PC-3 (cell line): Measurements from ENCODE around the gene DDX24. TPM values are rescaled to one million over a fixed set of nuclear protein-coding genes. Genes with fewer than 3 reads are reported as not detected.

Source experiments
- ATAC-seq: fragments of 200-7000 bp; cut with Tn5 transposase; 2 replicates; pipeline ENCODE4 v1.9.1; 2020; ENCODE audit warnings: mild to moderate bottlenecking, moderate library complexity
- BruUV-seq: library from RNA; stranded (reverse); fragments of 400-500 nt; replicated peaks from 2 replicates; lab custom pipeline; 2021; lab: Mats Ljungman, UMichigan
- CTCF ChIA-PET: fragments of 300-600 bp; sonication (Branson Sonifier 250); formaldehyde crosslinking; loops from one replicate; lab custom pipeline; 2022; ENCODE audit warnings: antibody characterized with exemption; lab: Charles Lee
- POLR2A ChIA-PET: fragments of 300-600 bp; sonication (Branson Sonifier 250); formaldehyde crosslinking; loops from one replicate; lab custom pipeline; 2022; ENCODE audit warnings: antibody characterized with exemption; ENCODE audit not compliant: unreplicated experiment; lab: Charles Lee
- DNase-seq: peaks from one replicate; pipeline ENCODE4 v3.0.0-alpha.2; 2015
- H2AFZ ChIP-seq: fragments of 300-600 bp; sonication (generic); 2 replicates; pipeline ENCODE4 v1.6.0; 2016; ENCODE audit warnings: antibody characterized with exemption, low read length
- H3F3A ChIP-seq: fragments of 300-600 bp; sonication (generic); one replicate; pipeline ENCODE4 v1.6.0; 2017; ENCODE audit warnings: antibody characterized with exemption, low read length, control low read depth, mild to moderate bottlenecking; ENCODE audit not compliant: unreplicated experiment
- H3K27ac ChIP-seq: fragments of 300-600 bp; sonication (generic); 2 replicates; pipeline ENCODE4 v1.5.1; 2016; ENCODE audit warnings: mild to moderate bottlenecking, low read length
- H3K27me3 ChIP-seq: fragments of 300-600 bp; sonication (generic); 2 replicates; pipeline ENCODE4 v1.6.1; 2016; ENCODE audit warnings: low read length, mixed read lengths
- H3K36me3 ChIP-seq: fragments of 300-600 bp; sonication (generic); 2 replicates; pipeline ENCODE4 v1.6.1; 2016; ENCODE audit warnings: low read depth, mixed run types, low read length, mixed read lengths
- H3K4me1 ChIP-seq: fragments of 300-600 bp; sonication (generic); 2 replicates; pipeline ENCODE4 v1.5.1; 2016; ENCODE audit warnings: low read length; ENCODE audit not compliant: insufficient read depth
- H3K4me2 ChIP-seq: fragments of 300-600 bp; sonication (generic); 2 replicates; pipeline ENCODE4 v1.6.0; 2016; ENCODE audit warnings: low read length
- H3K4me3 ChIP-seq: fragments of 300-600 bp; sonication (generic); 2 replicates; pipeline ENCODE4 v1.5.1; 2016; ENCODE audit warnings: mild to moderate bottlenecking, low read length, mixed read lengths
- H3K79me2 ChIP-seq: fragments of 300-600 bp; sonication (generic); 2 replicates; pipeline ENCODE4 v1.6.1; 2017; ENCODE audit warnings: low read length, mixed read lengths
- H3K9ac ChIP-seq: fragments of 300-600 bp; sonication (generic); 2 replicates; pipeline ENCODE4 v1.6.0; 2016; ENCODE audit warnings: mild to moderate bottlenecking, low read length
- H3K9me2 ChIP-seq: fragments of 300-600 bp; sonication (generic); replicated peaks from 2 replicates; pipeline ENCODE4 v1.6.1; 2016; ENCODE audit warnings: mixed run types, low read length, mixed read lengths
- H3K9me3 ChIP-seq: fragments of 300-600 bp; sonication (generic); 2 replicates; pipeline ENCODE4 v1.6.1; 2016; ENCODE audit warnings: low read length, mixed read lengths
- H4K20me1 ChIP-seq: fragments of 300-600 bp; sonication (generic); 2 replicates; pipeline ENCODE4 v1.6.1; 2016; ENCODE audit warnings: low read length, mixed read lengths
- EZH2 ChIP-seq: fragments of 300-600 bp; sonication (generic); IDR thresholded peaks from one replicate; pipeline ENCODE4 v1.6.1; 2017; ENCODE audit warnings: antibody characterized with exemption, mild to moderate bottlenecking, low read length; ENCODE audit not compliant: unreplicated experiment
- EZH2phosphoT487 ChIP-seq: fragments of 300-600 bp; sonication (generic); IDR thresholded peaks from 2 replicates; pipeline ENCODE4 v1.6.1; 2018; ENCODE audit warnings: mild to moderate bottlenecking, antibody characterized with exemption, low read length, borderline replicate concordance
- intact Hi-C: fragments of 100-400 bp; cut with micrococcal nuclease; formaldehyde crosslinking; loops from 2 replicates; pipeline ENCODE4 v1.9.0; 2023
- total RNA-seq: library from RNA; depleted of rRNA; stranded (reverse); fragments of >200 nt; gene quantifications from 2 replicates; pipeline ENCODE4 v1.2.3, GENCODE V29; 2014
- TF ChIP-seq, protein P1 (sequence below): fragments of 300-600 bp; sonication (generic); conservative IDR thresholded peaks from 2 replicates; pipeline ENCODE4 v1.5.1; 2017; ENCODE audit warnings: antibody characterized with exemption, low read depth, mild to moderate bottlenecking, low read length

The DDX24 gene
- total RNA-seq, 1 experiment from 2014 or later, result 120 TPM

DNA sequence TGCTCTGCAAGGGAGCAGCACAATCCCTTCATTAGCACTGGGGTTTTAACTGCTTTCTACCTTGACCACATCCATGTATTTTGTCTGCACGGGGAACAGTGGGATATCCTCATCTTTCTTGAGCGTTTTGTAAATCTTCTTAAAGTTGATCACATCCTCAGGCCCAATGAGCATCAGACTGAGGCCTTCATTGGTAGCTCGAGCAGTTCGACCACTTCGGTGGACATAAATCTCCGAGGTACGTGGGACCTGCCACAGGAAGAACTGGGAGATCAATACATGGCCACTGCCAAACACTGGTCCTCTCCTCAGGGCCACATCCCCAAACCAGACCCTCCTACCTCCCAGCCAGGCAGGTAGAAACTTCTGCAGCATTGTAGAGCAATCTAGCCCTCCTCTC lies 26.1 kb downstream of the DDX24 start:
- H3K79me2 ChIP-seq, result no peaks in the 10 kb centered on the region
- intact Hi-C loops, result no loop called here
- no peaks in the 10 kb centered on the region for H3K9me2 ChIP-seq

DNA sequence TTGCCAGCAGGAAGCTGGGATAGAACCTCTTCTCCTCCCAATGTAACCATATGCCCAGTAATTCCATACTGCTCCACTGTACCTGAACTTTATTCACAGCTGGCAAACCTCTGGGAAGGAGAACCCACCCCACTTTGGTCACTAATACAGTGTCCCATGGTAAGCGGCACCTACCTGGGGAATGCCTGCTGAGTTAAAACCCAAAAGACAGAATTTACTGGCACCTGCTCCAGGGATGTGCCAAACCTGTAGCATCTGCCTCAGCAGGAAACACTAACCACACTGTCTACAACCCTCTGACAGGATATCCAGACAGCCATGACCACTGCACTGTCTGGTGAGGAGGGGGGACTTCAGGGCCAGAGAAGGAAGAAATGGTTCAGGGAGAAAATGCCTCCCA lies 26.6 kb downstream of the DDX24 start:
- CTCF ChIA-PET, result no interaction called here
- no peaks in the 10 kb centered on the region for H3K4me1 ChIP-seq
- no peaks in the 10 kb centered on the region for H3F3A ChIP-seq
- no peaks in the 10 kb centered on the region for H3K9me3 ChIP-seq
- H3K79me2 ChIP-seq, result no peaks in the 10 kb centered on the region
- H3K9ac ChIP-seq, result no peak overlapping the region
- H3K27me3 ChIP-seq, result no peaks in the 10 kb centered on the region
- POLR2A ChIA-PET, result no interaction called here
- BruUV-seq, result no TSS peak
- H3K9me2 ChIP-seq, result no peaks in the 10 kb centered on the region
- H2AFZ ChIP-seq, result no peak overlapping the region
- no peak overlapping the region for H3K4me2 ChIP-seq
- peaks cover 67% of the 10 kb centered on the region for H3K36me3 ChIP-seq
- no peak overlapping the region for H3K27ac ChIP-seq
- DNase-seq (no peak), ATAC-seq (no peak)
- TF ChIP-seq EZH2 (no peak), EZH2phosphoT487 (no peak)
- TF ChIP-seq, protein P1, sequence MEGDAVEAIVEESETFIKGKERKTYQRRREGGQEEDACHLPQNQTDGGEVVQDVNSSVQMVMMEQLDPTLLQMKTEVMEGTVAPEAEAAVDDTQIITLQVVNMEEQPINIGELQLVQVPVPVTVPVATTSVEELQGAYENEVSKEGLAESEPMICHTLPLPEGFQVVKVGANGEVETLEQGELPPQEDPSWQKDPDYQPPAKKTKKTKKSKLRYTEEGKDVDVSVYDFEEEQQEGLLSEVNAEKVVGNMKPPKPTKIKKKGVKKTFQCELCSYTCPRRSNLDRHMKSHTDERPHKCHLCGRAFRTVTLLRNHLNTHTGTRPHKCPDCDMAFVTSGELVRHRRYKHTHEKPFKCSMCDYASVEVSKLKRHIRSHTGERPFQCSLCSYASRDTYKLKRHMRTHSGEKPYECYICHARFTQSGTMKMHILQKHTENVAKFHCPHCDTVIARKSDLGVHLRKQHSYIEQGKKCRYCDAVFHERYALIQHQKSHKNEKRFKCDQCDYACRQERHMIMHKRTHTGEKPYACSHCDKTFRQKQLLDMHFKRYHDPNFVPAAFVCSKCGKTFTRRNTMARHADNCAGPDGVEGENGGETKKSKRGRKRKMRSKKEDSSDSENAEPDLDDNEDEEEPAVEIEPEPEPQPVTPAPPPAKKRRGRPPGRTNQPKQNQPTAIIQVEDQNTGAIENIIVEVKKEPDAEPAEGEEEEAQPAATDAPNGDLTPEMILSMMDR, result no peak
- no peak overlapping the region for H3K4me3 ChIP-seq
- intact Hi-C loops, result no loop called here
- peaks cover 9% of the 10 kb centered on the region for H4K20me1 ChIP-seq

More for the DNA sequence above, 26.1 kb downstream of the DDX24 start:
- no peak for DNase-seq
- Histone ChIP-seq H3K27me3 (no peaks in the 10 kb centered on the region), H3F3A (no peaks in the 10 kb centered on the region), H3K4me2 (no peak overlapping the region), H4K20me1 (peaks cover 12% of the 10 kb centered on the region), H3K9ac (no peak overlapping the region), H2AFZ (no peak overlapping the region), H3K36me3 (peaks cover 69% of the 10 kb centered on the region), H3K4me3 (no peak overlapping the region), H3K27ac (no peak overlapping the region), H3K4me1 (no peaks in the 10 kb centered on the region), H3K9me3 (no peaks in the 10 kb centered on the region)
- no TSS peak for BruUV-seq
- ChIA-PET CTCF (no interaction called here), POLR2A (no interaction called here)
- ATAC-seq, result no peak
- TF ChIP-seq EZH2, result no peak
- no peak for TF ChIP-seq EZH2phosphoT487
- TF ChIP-seq, protein P1, result no peak

DNA sequence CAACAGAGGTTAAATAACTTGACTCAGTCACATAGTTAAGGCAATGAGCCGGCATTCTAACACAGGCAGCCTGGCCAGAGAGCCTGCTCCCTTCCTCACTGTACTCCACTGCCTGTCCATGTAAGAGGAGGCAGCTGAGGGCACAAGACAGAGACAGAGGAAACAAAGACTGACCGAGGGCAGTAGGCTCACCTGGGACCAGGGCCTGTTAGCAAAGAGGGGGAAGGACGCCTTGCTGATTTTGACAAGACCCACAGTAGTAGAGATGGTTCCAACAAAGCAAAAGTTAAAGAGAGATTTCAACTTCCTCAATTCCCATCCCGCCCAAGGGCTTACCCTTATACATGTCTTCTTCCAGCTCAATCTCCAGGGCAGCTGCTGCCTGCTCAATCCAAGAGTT lies 28.3 kb downstream of the DDX24 start:
- no peaks in the 10 kb centered on the region for H3K27me3 ChIP-seq
- H3F3A ChIP-seq, result no peaks in the 10 kb centered on the region
- CTCF ChIA-PET, result interaction anchor here (2.0 kb wide), 1 partner anchor 84 kb away, joined by 13 read pairs; no protein-coding TSS in a partner anchor
- no peaks in the 10 kb centered on the region for H3K4me1 ChIP-seq
- TF ChIP-seq, protein P1, result no peak
- TF ChIP-seq EZH2, result no peak
- no peak for TF ChIP-seq EZH2phosphoT487
- no peak overlapping the region for H3K27ac ChIP-seq
- H3K9me3 ChIP-seq, result no peaks in the 10 kb centered on the region
- H3K36me3 ChIP-seq, result peaks cover 64% of the 10 kb centered on the region
- intact Hi-C loops, result no loop called here
- POLR2A ChIA-PET, result no interaction called here
- BruUV-seq, result no TSS peak
- peaks cover 4% of the 10 kb centered on the region; the same call in 1 of the 2 replicates for H4K20me1 ChIP-seq
- H3K4me3 ChIP-seq, result no peak overlapping the region
- no peaks in the 10 kb centered on the region for H3K79me2 ChIP-seq
- H2AFZ ChIP-seq, result no peak overlapping the region
- no peaks in the 10 kb centered on the region for H3K9me2 ChIP-seq
- DNase-seq (no peak), ATAC-seq (no peak)
- H3K4me2 ChIP-seq, result no peak overlapping the region
- no peak overlapping the region for H3K9ac ChIP-seq
